ENCODE measurements around the gene NR1D1.
"Not testable (repeated sequence)": the region's sequence is repeated elsewhere in the genome, so short reads cannot be mapped to it uniquely, and the experiment has no call there.

- not testable (repeated sequence) for TF ChIP-seq CTCF (conservative IDR thresholded peaks at IDR 0.05; ENCODE audit: low read length); EZH2phosphoT487 (IDR thresholded peaks at IDR 0.05; ENCODE audit: borderline replicate concordance, low read depth, low read length)
Measured at GRCh38 chr17:40143166-40143565, 42.8 kb upstream of the NR1D1 start.
